ES-I3 (cell line): Measurements from ENCODE around the gene ADAMTS16.

Experiments used
- H3K36me3 ChIP-seq: 2 replicates; pipeline ENCODE4 v1.6.1; 2013; ENCODE audit warnings: mild to moderate bottlenecking, low read length, control low read depth, moderate library complexity; ENCODE audit not compliant: insufficient read depth
- H3K4me1 ChIP-seq: 2 replicates; pipeline ENCODE4 v1.6.1; 2013; ENCODE audit warnings: mild to moderate bottlenecking, control low read depth, low read length; ENCODE audit not compliant: insufficient read depth
- H3K9ac ChIP-seq: 2 replicates; pipeline ENCODE4 v1.6.1; 2013; ENCODE audit warnings: low read depth, mild to moderate bottlenecking, low read length, moderate library complexity
- H3K9me3 ChIP-seq: 2 replicates; pipeline ENCODE4 v1.6.1; 2013; ENCODE audit warnings: mild to moderate bottlenecking, low read length, moderate library complexity; ENCODE audit not compliant: control insufficient read depth, insufficient read depth

ADAMTS16 gene

GRCh38 chr5:5154733-5155132, 14.6 kb downstream of the ADAMTS16 start:
- peaks cover 2% of the 10 kb centered on the region; the same call in 1 of the 2 replicates for H3K36me3 ChIP-seq
- H3K4me1 ChIP-seq = peaks cover 19% of the 10 kb centered on the region; the same call in 1 of the 2 replicates
- peaks cover 5% of the 10 kb centered on the region; the same call in 1 of the 2 replicates for H3K9me3 ChIP-seq
- no peak overlapping the region for H3K9ac ChIP-seq

DNA sequence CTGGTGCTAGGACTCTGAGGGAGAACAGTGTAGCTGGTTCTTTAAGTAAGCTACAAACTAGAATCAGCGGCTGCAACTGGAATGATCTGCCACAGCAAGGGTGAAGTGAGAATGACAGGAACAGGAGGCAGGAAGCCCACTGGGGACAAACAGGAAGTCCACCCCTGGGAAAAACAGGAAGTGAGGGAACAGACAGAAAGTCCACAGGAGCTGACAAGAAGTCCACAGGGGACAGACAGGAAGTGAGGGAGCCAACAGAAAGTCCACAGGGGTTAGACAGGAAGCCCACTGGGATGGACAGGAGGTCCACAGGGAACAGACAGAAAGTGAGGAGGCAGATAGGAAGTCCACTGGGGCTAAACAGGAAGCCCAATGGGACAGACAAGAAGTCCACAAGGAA, 15.5 kb downstream of the ADAMTS16 start:
- Histone ChIP-seq H3K36me3 (peaks cover 2% of the 10 kb centered on the region; the same call in 1 of the 2 replicates), H3K4me1 (peaks cover 19% of the 10 kb centered on the region; the same call in 1 of the 2 replicates), H3K9me3 (peaks cover 3% of the 10 kb centered on the region; the same call in 1 of the 2 replicates), H3K9ac (no peak overlapping the region)

- H3K36me3 ChIP-seq = peaks cover 6% of the 10 kb centered on the region; the same call in 1 of the 2 replicates
- H3K9me3 ChIP-seq = no peaks in the 10 kb centered on the region
- no peak overlapping the region for H3K9ac ChIP-seq
- H3K4me1 ChIP-seq = peaks cover 19% of the 10 kb centered on the region; the same call in 1 of the 2 replicates
Measured at GRCh38 chr5:5156471-5157082, 16.4 kb downstream of the ADAMTS16 start.

DNA sequence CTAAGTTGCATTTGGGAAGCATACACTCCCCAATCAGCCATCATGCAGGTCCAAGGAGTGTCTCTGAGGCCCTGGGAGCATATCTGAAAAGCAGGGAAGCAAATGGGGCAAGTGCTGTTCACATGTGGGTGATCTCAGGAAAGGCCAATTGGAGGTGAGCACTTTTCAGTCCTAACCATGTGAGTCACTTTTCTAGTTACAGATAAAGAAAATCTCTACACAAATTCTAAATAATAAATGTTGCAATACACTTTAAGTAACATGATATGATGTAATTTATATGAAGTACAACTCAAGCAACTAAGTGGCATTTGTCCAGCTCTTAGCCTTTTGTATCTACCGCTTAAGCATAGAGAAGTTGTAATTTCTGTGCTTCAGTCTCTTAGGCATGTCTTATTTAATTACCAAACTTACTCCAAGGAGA, 18.4 kb downstream of the ADAMTS16 start:
- H3K4me1 ChIP-seq = peaks cover 19% of the 10 kb centered on the region; the same call in 1 of the 2 replicates
- H3K9me3 ChIP-seq = no peaks in the 10 kb centered on the region
- H3K9ac ChIP-seq = no peak overlapping the region
- H3K36me3 ChIP-seq = 0 out of 2 replicates have a peak, but pooled peaks cover 4% of the 10 kb centered on the region

DNA sequence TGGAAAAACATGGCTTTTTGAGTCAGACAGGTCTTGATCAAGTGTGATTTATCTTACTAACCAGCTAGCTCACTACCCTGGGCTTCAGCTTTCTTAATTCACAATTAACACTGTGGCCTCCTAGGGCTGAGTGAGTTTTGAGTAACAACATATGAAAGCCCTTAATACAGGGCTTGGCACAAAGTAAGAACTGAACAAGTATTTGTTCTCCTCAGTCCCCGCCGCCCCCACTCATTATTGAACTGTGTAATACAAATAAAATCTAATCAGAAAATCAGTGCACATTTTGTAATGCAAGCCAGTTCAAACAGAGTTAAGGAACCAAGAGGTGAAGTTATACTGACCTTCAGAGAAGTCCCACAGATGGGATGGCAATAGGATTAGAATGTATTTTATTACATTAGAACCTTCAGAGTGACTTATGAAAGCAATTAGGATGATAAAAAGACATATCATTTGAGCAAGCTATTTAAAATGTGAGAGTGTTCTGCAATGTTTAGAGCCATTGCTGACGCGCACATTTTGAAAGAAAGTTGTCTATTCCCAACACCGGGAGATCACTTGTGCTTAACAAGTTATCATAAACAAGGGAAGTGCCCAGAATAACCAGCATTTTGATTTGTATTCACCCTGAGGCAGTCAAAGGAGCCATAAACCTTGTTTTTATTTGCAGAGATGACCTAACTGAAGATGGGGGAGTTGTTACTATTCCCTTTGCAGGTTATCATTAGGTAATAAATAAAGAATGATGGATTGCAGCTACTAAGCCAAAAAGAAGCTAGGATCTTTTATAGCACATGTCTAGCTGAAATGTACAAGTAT, 19.4 kb downstream of the ADAMTS16 start:
- Histone ChIP-seq H3K4me1 (peaks cover 21% of the 10 kb centered on the region; the same call in 1 of the 2 replicates), H3K9me3 (no peaks in the 10 kb centered on the region), H3K36me3 (0 out of 2 replicates have a peak, but pooled peaks cover 4% of the 10 kb centered on the region), H3K9ac (no peak overlapping the region)

- Histone ChIP-seq H3K9ac (no peak overlapping the region), H3K9me3 (no peaks in the 10 kb centered on the region; the same call in 1 of the 2 replicates), H3K36me3 (0 out of 2 replicates have a peak, but pooled peaks cover 4% of the 10 kb centered on the region), H3K4me1 (peaks cover 16% of the 10 kb centered on the region; the same call in 1 of the 2 replicates)
Measured at GRCh38 chr5:5164163-5164562, 24.0 kb downstream of the ADAMTS16 start.

- Histone ChIP-seq H3K9me3 (no peaks in the 10 kb centered on the region; the same call in 1 of the 2 replicates), H3K4me1 (peaks cover 16% of the 10 kb centered on the region; the same call in 1 of the 2 replicates), H3K36me3 (0 out of 2 replicates have a peak, but pooled peaks cover 4% of the 10 kb centered on the region), H3K9ac (no peak overlapping the region)
Measured at GRCh38 chr5:5165541-5166002, 25.4 kb downstream of the ADAMTS16 start.

DNA sequence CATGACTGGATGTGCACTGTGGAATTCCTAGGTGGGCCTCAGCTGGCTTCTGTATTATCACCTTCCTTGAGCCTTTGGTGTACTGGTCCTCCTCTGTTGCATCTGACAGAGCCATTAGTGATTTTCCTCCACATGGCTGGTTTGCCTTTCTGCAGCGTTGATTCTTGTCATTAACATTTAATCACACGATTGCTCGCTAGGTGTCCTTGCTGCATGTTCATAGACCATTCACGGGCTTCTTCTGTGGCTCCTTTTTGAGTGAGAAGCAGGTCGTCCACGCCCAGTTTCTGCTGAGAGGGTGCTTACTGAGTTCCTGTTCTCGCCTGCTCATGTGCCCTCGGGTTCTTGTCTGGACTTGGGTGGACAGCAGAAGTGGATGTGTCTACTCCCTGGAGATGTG, 29.3 kb downstream of the ADAMTS16 start:
- no peak overlapping the region for H3K9ac ChIP-seq
- H3K4me1 ChIP-seq = peaks cover 14% of the 10 kb centered on the region; the same call in 1 of the 2 replicates
- no peaks in the 10 kb centered on the region for H3K36me3 ChIP-seq
- no peaks in the 10 kb centered on the region; the same call in 1 of the 2 replicates for H3K9me3 ChIP-seq

- Histone ChIP-seq H3K36me3 (0 out of 2 replicates have a peak, but pooled peaks cover 4% of the 10 kb centered on the region), H3K9ac (no peak overlapping the region), H3K4me1 (peaks cover 53% of the 10 kb centered on the region), H3K9me3 (no peaks in the 10 kb centered on the region)
Measured at GRCh38 chr5:5178136-5178535, 38.0 kb downstream of the ADAMTS16 start.

- no peak overlapping the region for H3K9ac ChIP-seq
- peaks cover 58% of the 10 kb centered on the region for H3K4me1 ChIP-seq
- no peaks in the 10 kb centered on the region for H3K9me3 ChIP-seq
- H3K36me3 ChIP-seq = 0 out of 2 replicates have a peak, but pooled peaks cover 4% of the 10 kb centered on the region
Measured at GRCh38 chr5:5178580-5178979, 38.5 kb downstream of the ADAMTS16 start.

GRCh38 chr5:5179079-5179478, 38.9 kb downstream of the ADAMTS16 start:
- H3K4me1 ChIP-seq = peaks cover 63% of the 10 kb centered on the region
- H3K9ac ChIP-seq = no peak overlapping the region; the same call in 1 of the 2 replicates
- H3K9me3 ChIP-seq = no peaks in the 10 kb centered on the region
- 0 out of 2 replicates have a peak, but pooled peaks cover 4% of the 10 kb centered on the region for H3K36me3 ChIP-seq

DNA sequence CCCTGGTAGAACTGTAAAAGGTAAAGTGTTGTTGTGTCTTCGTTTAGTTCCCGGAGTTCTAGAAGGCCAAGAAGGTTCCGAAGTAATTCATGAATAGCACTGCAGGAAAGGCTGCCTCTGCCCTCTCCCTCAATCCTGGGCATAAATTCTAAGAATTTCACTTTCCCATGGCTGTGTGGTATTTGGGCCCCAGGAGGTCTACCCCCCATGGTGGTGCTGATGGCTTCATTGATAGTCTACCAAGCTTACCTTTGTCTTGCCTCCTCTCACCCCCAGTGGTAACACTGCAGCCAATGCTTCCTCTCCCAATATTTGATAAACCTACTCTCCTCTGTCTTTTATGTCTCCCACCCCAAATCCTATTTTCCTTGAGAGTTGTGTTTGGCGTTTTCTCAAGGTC, 39.5 kb downstream of the ADAMTS16 start:
- 0 out of 2 replicates have a peak, but pooled peaks cover 4% of the 10 kb centered on the region for H3K36me3 ChIP-seq
- H3K4me1 ChIP-seq = peaks cover 68% of the 10 kb centered on the region
- no peak overlapping the region; the same call in 1 of the 2 replicates for H3K9ac ChIP-seq
- no peaks in the 10 kb centered on the region for H3K9me3 ChIP-seq

- H3K9ac ChIP-seq = no peak overlapping the region
- H3K4me1 ChIP-seq = peaks cover 75% of the 10 kb centered on the region
Measured at GRCh38 chr5:5181650-5182324, 41.7 kb downstream of the ADAMTS16 start.

More at GRCh38 chr5:5181650-5182324, 41.7 kb downstream of the ADAMTS16 start:
- Histone ChIP-seq H3K36me3 (no peaks in the 10 kb centered on the region), H3K9me3 (no peaks in the 10 kb centered on the region)
